ENCODE measurements around the gene DSG3. TPM values are rescaled to one million over a fixed set of nuclear protein-coding genes. Genes with fewer than 3 reads are reported as not detected.

DSG3 gene, protein sequence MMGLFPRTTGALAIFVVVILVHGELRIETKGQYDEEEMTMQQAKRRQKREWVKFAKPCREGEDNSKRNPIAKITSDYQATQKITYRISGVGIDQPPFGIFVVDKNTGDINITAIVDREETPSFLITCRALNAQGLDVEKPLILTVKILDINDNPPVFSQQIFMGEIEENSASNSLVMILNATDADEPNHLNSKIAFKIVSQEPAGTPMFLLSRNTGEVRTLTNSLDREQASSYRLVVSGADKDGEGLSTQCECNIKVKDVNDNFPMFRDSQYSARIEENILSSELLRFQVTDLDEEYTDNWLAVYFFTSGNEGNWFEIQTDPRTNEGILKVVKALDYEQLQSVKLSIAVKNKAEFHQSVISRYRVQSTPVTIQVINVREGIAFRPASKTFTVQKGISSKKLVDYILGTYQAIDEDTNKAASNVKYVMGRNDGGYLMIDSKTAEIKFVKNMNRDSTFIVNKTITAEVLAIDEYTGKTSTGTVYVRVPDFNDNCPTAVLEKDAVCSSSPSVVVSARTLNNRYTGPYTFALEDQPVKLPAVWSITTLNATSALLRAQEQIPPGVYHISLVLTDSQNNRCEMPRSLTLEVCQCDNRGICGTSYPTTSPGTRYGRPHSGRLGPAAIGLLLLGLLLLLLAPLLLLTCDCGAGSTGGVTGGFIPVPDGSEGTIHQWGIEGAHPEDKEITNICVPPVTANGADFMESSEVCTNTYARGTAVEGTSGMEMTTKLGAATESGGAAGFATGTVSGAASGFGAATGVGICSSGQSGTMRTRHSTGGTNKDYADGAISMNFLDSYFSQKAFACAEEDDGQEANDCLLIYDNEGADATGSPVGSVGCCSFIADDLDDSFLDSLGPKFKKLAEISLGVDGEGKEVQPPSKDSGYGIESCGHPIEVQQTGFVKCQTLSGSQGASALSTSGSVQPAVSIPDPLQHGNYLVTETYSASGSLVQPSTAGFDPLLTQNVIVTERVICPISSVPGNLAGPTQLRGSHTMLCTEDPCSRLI
- not detected for polyA plus RNA-seq (2013)

DNA sequence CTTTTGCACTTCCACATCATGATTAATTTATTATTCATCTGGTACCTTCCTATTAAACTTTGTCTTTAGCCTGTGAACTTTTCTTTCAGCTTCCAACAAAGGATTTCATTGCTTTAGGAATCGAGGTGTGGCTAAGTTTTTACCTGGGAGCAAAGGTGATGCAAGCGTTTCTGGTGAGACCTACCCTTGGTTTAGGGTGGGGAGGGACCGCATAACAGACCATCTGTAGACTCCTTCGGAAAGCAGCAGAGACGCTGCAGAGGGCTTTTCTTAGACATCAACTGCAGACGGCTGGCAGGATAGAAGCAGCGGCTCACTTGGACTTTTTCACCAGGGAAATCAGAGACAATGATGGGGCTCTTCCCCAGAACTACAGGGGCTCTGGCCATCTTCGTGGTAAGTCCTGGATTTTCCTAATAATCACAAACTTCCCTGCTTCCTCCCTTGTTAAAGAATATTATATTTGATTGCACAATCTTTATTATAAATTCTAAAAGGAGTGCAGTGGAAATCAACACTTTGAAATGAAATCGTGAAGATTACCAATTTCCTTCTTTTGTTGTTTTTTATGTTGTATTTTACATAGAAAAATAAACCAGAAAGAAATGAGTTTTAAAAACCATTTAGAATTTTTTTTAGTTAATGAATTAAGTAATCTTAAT is at the start of gene DSG3:
DSG3 (plus strand) TSS at position 212 of the 662 bp plus-strand sequence; CDS start at position 349, 137 bp downstream.
- H3K4me1 ChIP-seq (ENCODE audit: control extremely low read depth in 1 of 4, control insufficient read depth in 4 of 4, insufficient read depth in 4 of 4, low read length in 3 of 4), result no peaks in the 10 kb centered on the region
- H3K27ac ChIP-seq (ENCODE audit: insufficient read depth in 1 of 2, low read depth in 1 of 2, low read length in 2 of 2, poor library complexity in 1 of 2, severe bottlenecking in 2 of 2), result no peak within 1 kb of the TSS
- WGBS (ENCODE audit: insufficient coverage), result 89% methylated on average over 7 of the region's 9 CpGs
- no peaks in the 10 kb centered on the region for H3K36me3 ChIP-seq (ENCODE audit: control insufficient read depth in 4 of 4, insufficient read depth in 4 of 4, low read length in 3 of 4)
- ChIA-PET POLR2A (no interaction called here), CTCF (no interaction called here)
- DNase-seq, result no peak
- no peak within 1 kb of the TSS for H3K4me3 ChIP-seq (ENCODE audit: control insufficient read depth in 1 of 7, extremely low read depth in 1 of 7, insufficient read depth in 4 of 7, low read depth in 2 of 7, low read length in 6 of 7)
- no peaks in the 10 kb centered on the region for H3K27me3 ChIP-seq (replicated peaks in 2 of 5; ENCODE audit: control insufficient read depth in 4 of 5, insufficient read depth in 5 of 5, low read length in 4 of 5)
- H3K9me3 ChIP-seq (ENCODE audit: control extremely low read depth in 1 of 5, control insufficient read depth in 4 of 5, insufficient read depth in 2 of 5, low read depth in 1 of 5, low read length in 4 of 5), result no peaks in the 10 kb centered on the region

DNA sequence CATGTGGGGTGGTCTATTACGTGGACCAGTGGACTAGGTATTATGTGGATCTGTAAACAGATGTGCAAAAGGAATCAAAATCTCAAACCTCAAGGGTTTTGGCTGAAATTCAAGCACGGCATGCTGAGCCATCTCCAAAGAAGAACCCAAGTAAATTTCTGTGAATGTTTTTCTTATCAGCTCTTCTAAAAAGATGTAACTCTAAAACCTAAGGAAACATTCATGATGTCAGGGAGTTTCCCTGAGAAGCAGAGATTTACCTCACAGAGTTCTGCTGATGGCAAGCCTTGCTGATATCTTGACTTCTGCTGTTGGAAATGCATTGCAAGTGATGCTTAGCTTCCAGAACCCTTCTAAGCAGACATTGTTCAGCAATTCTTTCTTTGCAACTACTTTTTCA is 49.4 kb upstream of the DSG3 start:
- Histone ChIP-seq H3K36me3 (ENCODE audit: control insufficient read depth in 4 of 4, insufficient read depth in 4 of 4, low read length in 3 of 4) (no peaks in the 10 kb centered on the region), H3K4me3 (ENCODE audit: control insufficient read depth in 1 of 7, extremely low read depth in 1 of 7, insufficient read depth in 4 of 7, low read depth in 2 of 7, low read length in 6 of 7) (no peak overlapping the region), H3K4me1 (ENCODE audit: control extremely low read depth in 1 of 4, control insufficient read depth in 4 of 4, insufficient read depth in 4 of 4, low read length in 3 of 4) (peaks cover 3 to 17% (median 10%) of the 10 kb centered on the region in 4 experiments), H3K27ac (ENCODE audit: insufficient read depth in 1 of 2, low read depth in 1 of 2, low read length in 2 of 2, poor library complexity in 1 of 2, severe bottlenecking in 2 of 2) (no peak overlapping the region), H3K27me3 (replicated peaks in 2 of 5; ENCODE audit: control insufficient read depth in 4 of 5, insufficient read depth in 5 of 5, low read length in 4 of 5) (no peaks in the 10 kb centered on the region), H3K9me3 (ENCODE audit: control extremely low read depth in 1 of 5, control insufficient read depth in 4 of 5, insufficient read depth in 2 of 5, low read depth in 1 of 5, low read length in 4 of 5) (no peaks in the 10 kb centered on the region)
- ChIA-PET CTCF (no interaction called here), POLR2A (no interaction called here)
- WGBS (ENCODE audit: insufficient coverage), result 50% methylated on average over 2 of the region's 2 CpGs
- no peak for DNase-seq

DNA sequence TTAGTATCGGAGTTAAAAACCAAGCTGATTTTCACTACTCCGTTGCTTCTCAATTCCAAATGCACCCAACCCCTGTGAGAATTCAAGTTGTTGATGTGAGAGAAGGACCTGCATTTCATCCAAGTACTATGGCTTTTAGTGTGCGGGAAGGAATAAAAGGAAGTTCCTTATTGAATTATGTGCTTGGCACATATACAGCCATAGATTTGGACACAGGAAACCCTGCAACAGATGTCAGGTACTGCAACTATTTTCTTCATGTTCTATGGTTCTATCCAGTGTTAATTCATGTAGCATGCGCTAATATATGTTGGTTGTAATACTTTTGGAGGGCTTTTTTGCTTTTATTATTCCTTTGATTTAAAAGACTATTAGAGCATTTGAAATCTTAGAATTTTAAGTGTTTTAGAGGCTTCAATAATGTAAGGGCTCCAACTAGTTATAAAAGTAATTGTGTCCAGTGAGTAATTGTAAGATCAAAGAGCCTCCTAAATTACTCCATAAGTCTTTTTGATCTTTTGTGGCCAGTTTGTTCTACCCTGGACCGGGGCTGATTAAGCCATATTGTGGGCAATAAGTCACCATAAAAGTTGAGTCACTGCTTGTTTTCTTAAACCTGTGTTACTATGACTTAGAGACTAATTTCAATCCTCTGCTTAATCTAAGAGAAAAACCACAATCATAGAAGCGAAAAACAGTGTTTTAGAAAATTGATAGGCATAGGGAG is 48.1 kb upstream of the DSG3 start:
- 0% methylated on average over 1 of the region's 6 CpGs for WGBS (ENCODE audit: insufficient coverage)
- POLR2A ChIA-PET, result no interaction called here
- H3K4me3 ChIP-seq (ENCODE audit: control insufficient read depth in 1 of 7, extremely low read depth in 1 of 7, insufficient read depth in 4 of 7, low read depth in 2 of 7, low read length in 6 of 7), result peak overlapping the region in 1 of 7 experiments; percentile 13
- peak; percentile 14 to 76 (median 68) for DNase-seq
- no peaks in the 10 kb centered on the region for H3K9me3 ChIP-seq (ENCODE audit: control extremely low read depth in 1 of 5, control insufficient read depth in 4 of 5, insufficient read depth in 2 of 5, low read depth in 1 of 5, low read length in 4 of 5)
- CTCF ChIA-PET, result no interaction called here
- no peaks in the 10 kb centered on the region for H3K27me3 ChIP-seq (replicated peaks in 2 of 5; ENCODE audit: control insufficient read depth in 4 of 5, insufficient read depth in 5 of 5, low read length in 4 of 5)
- peaks cover 3 to 17% (median 10%) of the 10 kb centered on the region in 4 experiments for H3K4me1 ChIP-seq (ENCODE audit: control extremely low read depth in 1 of 4, control insufficient read depth in 4 of 4, insufficient read depth in 4 of 4, low read length in 3 of 4)
- no peaks in the 10 kb centered on the region for H3K36me3 ChIP-seq (ENCODE audit: control insufficient read depth in 4 of 4, insufficient read depth in 4 of 4, low read length in 3 of 4)
- H3K27ac ChIP-seq (ENCODE audit: insufficient read depth in 1 of 2, low read depth in 1 of 2, low read length in 2 of 2, poor library complexity in 1 of 2, severe bottlenecking in 2 of 2), result no peak overlapping the region

- WGBS (ENCODE audit: insufficient coverage), result no CpG with 5 or more reads among the region's 6 CpGs
- DNase-seq, result no peak
- H3K4me3 ChIP-seq (ENCODE audit: control insufficient read depth in 1 of 7, extremely low read depth in 1 of 7, insufficient read depth in 4 of 7, low read depth in 2 of 7, low read length in 6 of 7), result no peak overlapping the region
- ChIA-PET POLR2A (no interaction called here), CTCF (no interaction called here)
- H3K27me3 ChIP-seq (replicated peaks in 2 of 5; ENCODE audit: control insufficient read depth in 4 of 5, insufficient read depth in 5 of 5, low read length in 4 of 5), result no peaks in the 10 kb centered on the region
- peaks cover 3 to 17% (median 10%) of the 10 kb centered on the region in 4 experiments for H3K4me1 ChIP-seq (ENCODE audit: control extremely low read depth in 1 of 4, control insufficient read depth in 4 of 4, insufficient read depth in 4 of 4, low read length in 3 of 4)
- H3K36me3 ChIP-seq (ENCODE audit: control insufficient read depth in 4 of 4, insufficient read depth in 4 of 4, low read length in 3 of 4), result no peaks in the 10 kb centered on the region
- H3K27ac ChIP-seq (ENCODE audit: insufficient read depth in 1 of 2, low read depth in 1 of 2, low read length in 2 of 2, poor library complexity in 1 of 2, severe bottlenecking in 2 of 2), result no peak overlapping the region
- no peaks in the 10 kb centered on the region for H3K9me3 ChIP-seq (ENCODE audit: control extremely low read depth in 1 of 5, control insufficient read depth in 4 of 5, insufficient read depth in 2 of 5, low read depth in 1 of 5, low read length in 4 of 5)
Measured at GRCh38 chr18:31401156-31402025, 46.1 kb upstream of the DSG3 start.

GRCh38 chr18:31402026-31402373 is 45.5 kb upstream of the DSG3 start:
- CTCF ChIA-PET, result no interaction called here
- no peak overlapping the region for H3K27ac ChIP-seq (ENCODE audit: insufficient read depth in 1 of 2, low read depth in 1 of 2, low read length in 2 of 2, poor library complexity in 1 of 2, severe bottlenecking in 2 of 2)
- no peaks in the 10 kb centered on the region for H3K27me3 ChIP-seq (replicated peaks in 2 of 5; ENCODE audit: control insufficient read depth in 4 of 5, insufficient read depth in 5 of 5, low read length in 4 of 5)
- no peak for DNase-seq
- H3K4me3 ChIP-seq (ENCODE audit: control insufficient read depth in 1 of 7, extremely low read depth in 1 of 7, insufficient read depth in 4 of 7, low read depth in 2 of 7, low read length in 6 of 7), result no peak overlapping the region
- POLR2A ChIA-PET, result no interaction called here
- H3K36me3 ChIP-seq (ENCODE audit: control insufficient read depth in 4 of 4, insufficient read depth in 4 of 4, low read length in 3 of 4), result no peaks in the 10 kb centered on the region
- H3K4me1 ChIP-seq (ENCODE audit: control extremely low read depth in 1 of 4, control insufficient read depth in 4 of 4, insufficient read depth in 4 of 4, low read length in 3 of 4), result peaks cover 3 to 17% (median 10%) of the 10 kb centered on the region in 4 experiments
- H3K9me3 ChIP-seq (ENCODE audit: control extremely low read depth in 1 of 5, control insufficient read depth in 4 of 5, insufficient read depth in 2 of 5, low read depth in 1 of 5, low read length in 4 of 5), result no peaks in the 10 kb centered on the region

DNA sequence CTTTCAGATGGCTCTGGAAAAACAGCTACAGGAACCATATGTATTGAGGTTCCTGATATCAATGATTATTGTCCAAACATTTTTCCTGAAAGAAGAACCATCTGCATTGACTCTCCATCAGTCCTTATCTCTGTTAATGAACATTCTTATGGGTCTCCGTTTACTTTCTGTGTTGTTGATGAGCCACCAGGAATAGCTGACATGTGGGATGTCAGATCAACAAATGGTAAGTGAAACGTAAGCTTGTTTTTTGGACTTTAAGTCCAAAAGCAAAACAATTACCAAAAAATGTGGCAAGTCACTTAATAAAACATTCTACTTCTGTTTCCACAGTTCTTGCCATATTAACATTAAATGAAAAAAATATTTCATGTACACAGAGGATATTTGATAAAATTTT is 44.1 kb upstream of the DSG3 start:
- WGBS (ENCODE audit: insufficient coverage), result no CpG with 5 or more reads among the region's 2 CpGs
- Histone ChIP-seq H3K4me3 (ENCODE audit: control insufficient read depth in 1 of 7, extremely low read depth in 1 of 7, insufficient read depth in 4 of 7, low read depth in 2 of 7, low read length in 6 of 7) (no peak overlapping the region), H3K4me1 (ENCODE audit: control extremely low read depth in 1 of 4, control insufficient read depth in 4 of 4, insufficient read depth in 4 of 4, low read length in 3 of 4) (peaks cover 3 to 13% (median 7%) of the 10 kb centered on the region in 4 experiments), H3K27ac (ENCODE audit: insufficient read depth in 1 of 2, low read depth in 1 of 2, low read length in 2 of 2, poor library complexity in 1 of 2, severe bottlenecking in 2 of 2) (no peak overlapping the region), H3K27me3 (replicated peaks in 2 of 5; ENCODE audit: control insufficient read depth in 4 of 5, insufficient read depth in 5 of 5, low read length in 4 of 5) (no peaks in the 10 kb centered on the region), H3K9me3 (ENCODE audit: control extremely low read depth in 1 of 5, control insufficient read depth in 4 of 5, insufficient read depth in 2 of 5, low read depth in 1 of 5, low read length in 4 of 5) (no peaks in the 10 kb centered on the region), H3K36me3 (ENCODE audit: control insufficient read depth in 4 of 4, insufficient read depth in 4 of 4, low read length in 3 of 4) (no peaks in the 10 kb centered on the region)
- DNase-seq, result no peak
- POLR2A ChIA-PET, result no interaction called here
- CTCF ChIA-PET, result interaction anchor here (0.6 kb wide), 1 partner anchor 1410 kb away, joined by 3 read pairs; no protein-coding TSS in a partner anchor

All from common myeloid progenitor, CD34-positive (primary cell).